K562 (cell line): Measurements from ENCODE around the gene ARHGEF33. TPM values are rescaled to one million over a fixed set of nuclear protein-coding genes. Genes with fewer than 3 reads are reported as not detected.

Experiments used
- ATAC-seq: fragments of 200-7000 bp; cut with Tn5 transposase; 3 replicates; pipeline ENCODE4 v1.9.1; 2020; ENCODE audit warnings: moderate library complexity
- BruUV-seq: library from RNA; stranded (reverse); fragments of 400-500 nt; replicated peaks from 2 replicates; lab custom pipeline; 2021; lab: Mats Ljungman, UMichigan
- CTCF ChIA-PET: fragments of 300-600 bp; formaldehyde crosslinking; extraction: SDS; loops from one replicate; lab custom pipeline; 2021; ENCODE audit warnings: low intra/inter-chr PET ratio; lab: Yijun Ruan, JAX
- POLR2A ChIA-PET: fragments of 300-600, 350-650 bp; sonication (Branson Sonifier 250); formaldehyde crosslinking; extraction: SDS; loops from one replicate; lab custom pipeline; 2021; ENCODE audit warnings: antibody characterized with exemption, inconsistent platforms; lab: Yijun Ruan, JAX
- DNase-seq, 4 experiments: peaks; one replicate each; pipeline versions ENCODE4 v3.0.0 to v3.0.0-alpha.2; 2011 to 2018; ENCODE audit warnings: low spot score in 3 of 4, mixed read lengths in 3 of 4; ENCODE audit errors: extremely low read depth in 1 of 4
- FAIRE-seq: peaks from 2 replicates; lab custom pipeline; 2011; peaks lifted over from hg19 to GRCh38; lab: Jason Lieb, UNC
- H2AFZ ChIP-seq: 2 replicates; pipeline ENCODE4 v1.6.0; 2011; ENCODE audit warnings: low read depth, low read length, control low read depth, inconsistent platforms
- H3K27ac ChIP-seq: fragments of 200-600 bp; 3 replicates; pipeline ENCODE4 v1.8.0; 2011; ENCODE audit warnings: low read depth, mild to moderate bottlenecking, control low read depth, inconsistent platforms, low read length, moderate library complexity, mixed read lengths; ENCODE audit errors: extremely low read depth
- H3K27me3 ChIP-seq, 2 experiments: fragments of 300-600 bp in 1 of 2; 2 replicates in 1 of 2; 3 replicates in 1 of 2; pipeline versions ENCODE4 v1.6.0 to v1.8.0; 2011; ENCODE audit warnings: inconsistent platforms in 2 of 2, low read length in 2 of 2, mild to moderate bottlenecking in 1 of 2, mixed read lengths in 1 of 2, moderate library complexity in 1 of 2; ENCODE audit not compliant: control insufficient read depth in 2 of 2, insufficient read depth in 2 of 2
- H3K36me3 ChIP-seq: fragments of 300-600 bp; 3 replicates; pipeline ENCODE4 v1.8.0; 2011; ENCODE audit warnings: mild to moderate bottlenecking, low read length, inconsistent platforms; ENCODE audit not compliant: control insufficient read depth, insufficient read depth
- H3K4me1 ChIP-seq, 2 experiments: fragments of 200-600 bp in 1 of 2; replicated peaks in 1 of 2; 2 replicates in 1 of 2; 3 replicates in 1 of 2; pipeline versions ENCODE4 v1.5.1 to v1.8.0; 2011; ENCODE audit warnings: inconsistent platforms in 2 of 2, low read length in 2 of 2, mild to moderate bottlenecking in 1 of 2, mixed read lengths in 1 of 2, moderate library complexity in 1 of 2; ENCODE audit not compliant: control insufficient read depth in 2 of 2, insufficient read depth in 2 of 2
- H3K4me2 ChIP-seq: 2 replicates; pipeline ENCODE4 v1.6.1; 2011; ENCODE audit warnings: low read length, control low read depth, inconsistent platforms, mixed read lengths; ENCODE audit not compliant: insufficient read depth
- H3K4me3 ChIP-seq: fragments of 200-600 bp; sonication (generic), shearing (Covaris generic); 2 replicates; pipeline ENCODE4 v1.5.1; 2016; ENCODE audit warnings: control low read depth, inconsistent platforms
- H3K79me2 ChIP-seq: fragments of 200-600 bp; 3 replicates; pipeline ENCODE4 v1.8.0; 2011; ENCODE audit warnings: low read length, inconsistent platforms; ENCODE audit not compliant: control insufficient read depth, insufficient read depth
- H3K9ac ChIP-seq, 2 experiments: 2 replicates each; pipeline versions ENCODE4 v1.6.0 to v1.6.1; 2011; ENCODE audit warnings: low read depth in 2 of 2, low read length in 2 of 2, control low read depth in 1 of 2, inconsistent platforms in 1 of 2, mild to moderate bottlenecking in 1 of 2, mixed read lengths in 1 of 2; ENCODE audit not compliant: insufficient read depth in 1 of 2
- H3K9me1 ChIP-seq: one replicate; pipeline ENCODE4 v1.6.0; 2011; ENCODE audit warnings: inconsistent platforms, mild to moderate bottlenecking, low read length, moderate library complexity; ENCODE audit not compliant: control insufficient read depth, insufficient read depth
- H3K9me3 ChIP-seq: replicated peaks from 2 replicates; pipeline ENCODE4 v1.5.1; 2011; ENCODE audit warnings: low read depth, low read length, inconsistent platforms; ENCODE audit not compliant: control insufficient read depth, insufficient read depth
- H4K20me1 ChIP-seq: replicated peaks from 2 replicates; pipeline ENCODE4 v1.6.1; 2011; ENCODE audit warnings: low read length, inconsistent platforms, mixed read lengths; ENCODE audit not compliant: control insufficient read depth, insufficient read depth
- HDAC1 ChIP-seq, 2 experiments: fragments of 450-650 bp; IDR thresholded peaks; 2 replicates each; pipeline ENCODE4 v1.6.1; 2016 to 2017; ENCODE audit warnings: inconsistent platforms in 1 of 2, mild to moderate bottlenecking in 1 of 2, moderate library complexity in 1 of 2
- HNRNPH1 ChIP-seq: fragments of 200-400 bp; formaldehyde crosslinking; optimal IDR thresholded peaks from 2 replicates; pipeline ENCODE3; 2017; ENCODE audit warnings: low read depth, mild to moderate bottlenecking, low read length, moderate library complexity
- NFIX ChIP-seq: fragments of 250-450 bp; sonication (Bioruptor Pico); IDR thresholded peaks from 2 replicates; pipeline ENCODE4 v1.4.0; 2020; ENCODE audit warnings: low read depth, mild to moderate bottlenecking, moderate library complexity
- ZBTB17 ChIP-seq: fragments of 450-650 bp; formaldehyde crosslinking; IDR thresholded peaks from 2 replicates; pipeline ENCODE4 v1.4.0; 2020; ENCODE audit warnings: mild to moderate bottlenecking
- ZNF584 ChIP-seq: fragments of 200-800 bp; sonication (Bioruptor generic); IDR thresholded peaks from 2 replicates; pipeline ENCODE4 v1.6.1; 2016; ENCODE audit warnings: low read depth, mild to moderate bottlenecking, missing genetic modification characterization, missing compliant biosample characterization
- WGBS: fragments of 100-300 bp; shearing (Covaris generic); methylation state at CpG from one replicate; pipeline ENCODE4 v1.1.6; 2016; ENCODE audit warnings: low coverage, mixed read lengths; ENCODE audit not compliant: insufficient coverage; ENCODE audit errors: missing lambda C conversion rate; 5-methylcytosine and 5-hydroxymethylcytosine counted together
- in situ Hi-C: fragments of 300-500 bp; cut with MboI; formaldehyde crosslinking; loops from 4 replicates; pipeline ENCODE4 v1.15.0; 2018; ENCODE audit warnings: inconsistent platforms, mixed read lengths
- intact Hi-C: fragments of 100-400 bp; cut with micrococcal nuclease; formaldehyde crosslinking; loops from 2 replicates; pipeline ENCODE4 v1.14.2; 2022
- polyA plus RNA-seq, 8 experiments: library from polyadenylated mRNA; depleted of rRNA in 4 of 8; stranded (reverse) in 5 of 8; unstranded in 3 of 8; fragments of >200 nt; fragmentation: Nextera tagmentation in 2 of 8; fragmentation: Illumina TruSeq in 1 of 8; extraction: Ambion mirVana in 2 of 8; extraction: Trizol in 1 of 8; gene quantifications; 2 replicates each; pipeline versions ENCODE4 v1.2.1 to v1.2.3, GENCODE V29; 2011 to 2014; ENCODE audit warnings: inconsistent platforms in 1 of 8, missing spikeins in 1 of 8
- total RNA-seq, 7 experiments: library from RNA; depleted of rRNA in 6 of 7; stranded (reverse); fragments of >200 nt in 6 of 7; fragmentation: Illumina TruSeq in 2 of 7; extraction: Trizol in 2 of 7; gene quantifications; 2 replicates each; pipeline versions ENCODE4 v1.2.1 to v1.2.3, GENCODE V29; 2011 to 2021; ENCODE audit warnings: low replicate concordance in 1 of 7
- TF ChIP-seq, protein P1 (sequence below), 2 experiments: fragments of 450-650 bp in 1 of 2; IDR thresholded peaks; 2 replicates each; pipeline ENCODE4 v1.6.1; 2011 to 2017; ENCODE audit warnings: low read depth in 2 of 2, antibody characterized with exemption in 1 of 2, borderline replicate concordance in 1 of 2, low read length in 1 of 2, mild to moderate bottlenecking in 1 of 2, mixed read lengths in 1 of 2; ENCODE audit not compliant: control insufficient read depth in 1 of 2
- TF ChIP-seq, protein P2 (sequence below): fragments of 450-650 bp; IDR thresholded peaks from 2 replicates; pipeline ENCODE4 v1.7.0; 2016; ENCODE audit warnings: borderline replicate concordance
- TF ChIP-seq, protein P3 (sequence below): fragments of 200-800 bp; sonication (Bioruptor generic); IDR thresholded peaks from 2 replicates; pipeline ENCODE4 v1.6.1; 2017; ENCODE audit warnings: missing genetic modification characterization, missing compliant biosample characterization

ARHGEF33 gene
- total and polyA plus RNA-seq, 9 of the 15 experiments (the other 6 are each of a cell fraction or from before 2014, with no cell fraction given): 0.01 to 0.08 (median 0.03) TPM; not detected in 5

DNA sequence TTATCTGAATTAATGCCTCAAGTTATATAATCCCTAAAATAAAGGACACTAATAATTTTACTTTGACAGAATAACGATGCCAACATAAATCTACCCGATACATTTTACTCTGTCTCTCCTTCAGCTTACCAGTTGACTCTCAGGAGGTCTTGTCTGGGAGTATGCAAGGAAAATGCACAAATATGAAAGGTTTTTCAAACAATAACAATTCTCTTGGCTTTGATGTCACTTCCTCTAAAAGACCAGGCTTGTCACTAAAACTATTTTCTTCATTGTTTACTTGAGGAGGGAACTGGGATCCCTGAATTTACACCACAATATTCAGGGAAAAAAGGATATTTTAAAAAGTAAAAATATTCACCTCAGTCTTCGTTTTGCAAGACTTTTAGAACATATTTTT lies 134.0 kb downstream of the ARHGEF33 start (continued):
- TF ChIP-seq, protein P1, sequence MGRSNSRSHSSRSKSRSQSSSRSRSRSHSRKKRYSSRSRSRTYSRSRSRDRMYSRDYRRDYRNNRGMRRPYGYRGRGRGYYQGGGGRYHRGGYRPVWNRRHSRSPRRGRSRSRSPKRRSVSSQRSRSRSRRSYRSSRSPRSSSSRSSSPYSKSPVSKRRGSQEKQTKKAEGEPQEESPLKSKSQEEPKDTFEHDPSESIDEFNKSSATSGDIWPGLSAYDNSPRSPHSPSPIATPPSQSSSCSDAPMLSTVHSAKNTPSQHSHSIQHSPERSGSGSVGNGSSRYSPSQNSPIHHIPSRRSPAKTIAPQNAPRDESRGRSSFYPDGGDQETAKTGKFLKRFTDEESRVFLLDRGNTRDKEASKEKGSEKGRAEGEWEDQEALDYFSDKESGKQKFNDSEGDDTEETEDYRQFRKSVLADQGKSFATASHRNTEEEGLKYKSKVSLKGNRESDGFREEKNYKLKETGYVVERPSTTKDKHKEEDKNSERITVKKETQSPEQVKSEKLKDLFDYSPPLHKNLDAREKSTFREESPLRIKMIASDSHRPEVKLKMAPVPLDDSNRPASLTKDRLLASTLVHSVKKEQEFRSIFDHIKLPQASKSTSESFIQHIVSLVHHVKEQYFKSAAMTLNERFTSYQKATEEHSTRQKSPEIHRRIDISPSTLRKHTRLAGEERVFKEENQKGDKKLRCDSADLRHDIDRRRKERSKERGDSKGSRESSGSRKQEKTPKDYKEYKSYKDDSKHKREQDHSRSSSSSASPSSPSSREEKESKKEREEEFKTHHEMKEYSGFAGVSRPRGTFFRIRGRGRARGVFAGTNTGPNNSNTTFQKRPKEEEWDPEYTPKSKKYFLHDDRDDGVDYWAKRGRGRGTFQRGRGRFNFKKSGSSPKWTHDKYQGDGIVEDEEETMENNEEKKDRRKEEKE (IDR thresholded peaks at IDR 0.05; ENCODE audit: borderline replicate concordance in 1 of 2, control insufficient read depth in 1 of 2, low read depth in 2 of 2, low read length in 1 of 2): no peak
- TF ChIP-seq HDAC1 (IDR thresholded peaks at IDR 0.05): no peak
- TF ChIP-seq HNRNPH1: no peak
- TF ChIP-seq ZBTB17 (CRISPR knock-in tag): no peak
- TF ChIP-seq, protein P2, sequence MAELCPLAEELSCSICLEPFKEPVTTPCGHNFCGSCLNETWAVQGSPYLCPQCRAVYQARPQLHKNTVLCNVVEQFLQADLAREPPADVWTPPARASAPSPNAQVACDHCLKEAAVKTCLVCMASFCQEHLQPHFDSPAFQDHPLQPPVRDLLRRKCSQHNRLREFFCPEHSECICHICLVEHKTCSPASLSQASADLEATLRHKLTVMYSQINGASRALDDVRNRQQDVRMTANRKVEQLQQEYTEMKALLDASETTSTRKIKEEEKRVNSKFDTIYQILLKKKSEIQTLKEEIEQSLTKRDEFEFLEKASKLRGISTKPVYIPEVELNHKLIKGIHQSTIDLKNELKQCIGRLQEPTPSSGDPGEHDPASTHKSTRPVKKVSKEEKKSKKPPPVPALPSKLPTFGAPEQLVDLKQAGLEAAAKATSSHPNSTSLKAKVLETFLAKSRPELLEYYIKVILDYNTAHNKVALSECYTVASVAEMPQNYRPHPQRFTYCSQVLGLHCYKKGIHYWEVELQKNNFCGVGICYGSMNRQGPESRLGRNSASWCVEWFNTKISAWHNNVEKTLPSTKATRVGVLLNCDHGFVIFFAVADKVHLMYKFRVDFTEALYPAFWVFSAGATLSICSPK: no peak

DNA sequence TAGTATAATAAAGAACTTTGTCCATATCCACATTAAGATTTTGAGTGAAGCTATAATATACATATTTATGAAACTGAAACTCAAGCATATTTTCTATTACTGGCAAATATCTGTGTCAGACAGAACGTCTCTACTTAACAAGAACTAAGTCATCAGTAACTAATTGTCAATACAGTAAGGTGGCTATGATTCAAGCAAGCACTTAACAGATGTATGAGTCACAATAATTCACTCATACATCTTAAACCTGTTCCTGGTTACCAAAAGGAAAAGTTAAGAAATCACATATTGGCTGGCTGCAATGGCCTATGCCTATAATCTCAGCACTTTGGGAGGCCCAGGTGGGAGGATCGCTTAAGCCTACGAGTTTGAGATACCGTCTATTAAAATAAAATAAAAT lies 135.2 kb downstream of the ARHGEF33 start:
- CTCF ChIA-PET: no interaction called here
- intact Hi-C loops (no loop called here), in situ Hi-C loops (no loop called here)
- ATAC-seq (no peak), FAIRE-seq (no peak), DNase-seq (no peak)
- BruUV-seq: no TSS peak
- TF ChIP-seq, protein P3, sequence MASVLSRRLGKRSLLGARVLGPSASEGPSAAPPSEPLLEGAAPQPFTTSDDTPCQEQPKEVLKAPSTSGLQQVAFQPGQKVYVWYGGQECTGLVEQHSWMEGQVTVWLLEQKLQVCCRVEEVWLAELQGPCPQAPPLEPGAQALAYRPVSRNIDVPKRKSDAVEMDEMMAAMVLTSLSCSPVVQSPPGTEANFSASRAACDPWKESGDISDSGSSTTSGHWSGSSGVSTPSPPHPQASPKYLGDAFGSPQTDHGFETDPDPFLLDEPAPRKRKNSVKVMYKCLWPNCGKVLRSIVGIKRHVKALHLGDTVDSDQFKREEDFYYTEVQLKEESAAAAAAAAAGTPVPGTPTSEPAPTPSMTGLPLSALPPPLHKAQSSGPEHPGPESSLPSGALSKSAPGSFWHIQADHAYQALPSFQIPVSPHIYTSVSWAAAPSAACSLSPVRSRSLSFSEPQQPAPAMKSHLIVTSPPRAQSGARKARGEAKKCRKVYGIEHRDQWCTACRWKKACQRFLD: no peak
- no peak for TF ChIP-seq ZNF584 (CRISPR knock-in tag)
- TF ChIP-seq NFIX: no peak
- H3K27ac ChIP-seq: no peak overlapping the region
- no peak overlapping the region for H3K4me2 ChIP-seq
- no peak overlapping the region for H2AFZ ChIP-seq
- no peaks in the 10 kb centered on the region for H4K20me1 ChIP-seq
- POLR2A ChIA-PET: interaction anchor here (0.6 kb wide), 1 partner anchor 723 kb away, joined by 3 read pairs; no protein-coding TSS in a partner anchor
- no peaks in the 10 kb centered on the region for H3K9me3 ChIP-seq
- no peaks in the 10 kb centered on the region for H3K79me2 ChIP-seq
- no peak overlapping the region for H3K9ac ChIP-seq
- no peaks in the 10 kb centered on the region for H3K4me1 ChIP-seq
- no peak overlapping the region for H3K4me3 ChIP-seq
- H3K9me1 ChIP-seq: no peaks in the 10 kb centered on the region
- no peaks in the 10 kb centered on the region for H3K27me3 ChIP-seq
- H3K36me3 ChIP-seq: peaks cover 29% of the 10 kb centered on the region
- WGBS: 89% methylated on average over 4 of the region's 4 CpGs
